Muscle layer of colon (tissue), 2 donors: Measurements from ENCODE around the gene GNB3.

Experiments
- H3K27ac ChIP-seq: one replicate; pipeline ENCODE4 v1.7.0; 2013; ENCODE audit warnings: low read depth, mild to moderate bottlenecking, low read length, moderate library complexity
- H3K27me3 ChIP-seq, 2 donors: one replicate each; pipeline ENCODE4 v1.7.0; 2013; ENCODE audit warnings: low read length in 2 of 2, mild to moderate bottlenecking in 2 of 2; ENCODE audit not compliant: insufficient read depth in 2 of 2, control insufficient read depth in 1 of 2
- H3K36me3 ChIP-seq: one replicate; pipeline ENCODE4 v1.7.0; 2013; ENCODE audit warnings: mild to moderate bottlenecking, low read length; ENCODE audit not compliant: insufficient read depth
- H3K4me1 ChIP-seq: one replicate; pipeline ENCODE4 v1.7.0; 2013; ENCODE audit warnings: mild to moderate bottlenecking, low read length; ENCODE audit not compliant: insufficient read depth
- H3K4me3 ChIP-seq, 2 donors: one replicate each; pipeline ENCODE4 v1.7.0; 2013; ENCODE audit warnings: low read length in 2 of 2, low read depth in 1 of 2, mild to moderate bottlenecking in 1 of 2, moderate library complexity in 1 of 2
- H3K9ac ChIP-seq: one replicate; pipeline ENCODE4 v1.7.0; 2013; ENCODE audit warnings: low read length
- H3K9me3 ChIP-seq: one replicate; pipeline ENCODE4 v1.7.0; 2013; ENCODE audit warnings: mild to moderate bottlenecking, low read length
- donor health status: abdominal sarcoma.
- donor health status: Adenocarcinoma of cecum.

The GNB3 gene

DNA sequence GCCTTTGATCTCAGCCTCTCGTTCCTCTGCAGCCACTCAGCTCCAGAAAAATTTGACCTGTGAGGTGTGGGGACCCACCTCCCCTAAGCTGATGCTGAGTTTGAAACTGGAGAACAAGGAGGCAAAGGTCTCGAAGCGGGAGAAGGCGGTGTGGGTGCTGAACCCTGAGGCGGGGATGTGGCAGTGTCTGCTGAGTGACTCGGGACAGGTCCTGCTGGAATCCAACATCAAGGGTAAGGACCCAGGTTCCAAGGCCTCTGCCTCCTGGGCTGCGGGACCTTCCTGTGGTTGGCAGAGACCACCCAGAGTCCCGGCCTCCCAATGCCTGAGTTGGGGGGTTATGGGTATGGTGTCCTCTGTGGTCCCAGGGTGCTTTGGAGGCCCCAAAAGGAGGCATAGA lies 23.6 kb upstream of the GNB3 start:
- Histone ChIP-seq H3K4me3 (no peak overlapping the region), H3K4me1 (peaks cover 9% of the 10 kb centered on the region), H3K9me3 (no peaks in the 10 kb centered on the region), H3K36me3 (no peaks in the 10 kb centered on the region), H3K27ac (no peak overlapping the region), H3K9ac (no peak overlapping the region), H3K27me3 (no peaks in the 10 kb centered on the region)

DNA sequence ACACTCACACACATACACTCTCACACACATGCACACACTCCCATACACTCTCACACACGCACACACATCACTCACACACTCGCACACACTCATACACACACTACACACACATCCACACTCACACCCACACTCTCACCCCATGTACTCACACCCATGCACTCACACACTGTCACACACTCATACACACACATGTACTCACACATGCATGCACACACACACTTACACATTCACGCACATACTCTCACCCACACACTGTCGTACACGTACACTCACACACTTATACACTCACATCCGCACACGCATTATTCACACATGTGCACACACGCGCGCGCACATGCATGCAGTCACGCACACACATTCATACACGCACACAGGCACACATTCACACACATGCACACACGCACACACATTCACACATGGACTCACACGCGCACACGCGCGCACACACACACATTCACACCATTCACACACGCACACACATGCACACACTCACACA lies 23.0 kb upstream of the GNB3 start:
- Histone ChIP-seq H3K9me3 (no peaks in the 10 kb centered on the region), H3K4me1 (peaks cover 12% of the 10 kb centered on the region), H3K9ac (no peak overlapping the region), H3K36me3 (no peaks in the 10 kb centered on the region), H3K27me3 (no peaks in the 10 kb centered on the region), H3K4me3 (no peak overlapping the region), H3K27ac (no peak overlapping the region)

GRCh38 chr12:6818222-6818621 lies 22.5 kb upstream of the GNB3 start:
- Histone ChIP-seq H3K36me3 (no peaks in the 10 kb centered on the region), H3K9me3 (no peaks in the 10 kb centered on the region), H3K27me3 (no peaks in the 10 kb centered on the region), H3K27ac (no peak overlapping the region), H3K9ac (no peak overlapping the region), H3K4me3 (no peak overlapping the region), H3K4me1 (peaks cover 12% of the 10 kb centered on the region)

GRCh38 chr12:6818645-6819044 lies 22.1 kb upstream of the GNB3 start:
- Histone ChIP-seq H3K9me3 (no peaks in the 10 kb centered on the region), H3K4me1 (peaks cover 12% of the 10 kb centered on the region), H3K9ac (no peak overlapping the region), H3K4me3 (no peak overlapping the region), H3K36me3 (no peaks in the 10 kb centered on the region), H3K27me3 (no peaks in the 10 kb centered on the region), H3K27ac (no peak overlapping the region)

GRCh38 chr12:6819106-6820030 lies 21.4 kb upstream of the GNB3 start:
- no peak overlapping the region for H3K27ac ChIP-seq
- peaks cover 12% of the 10 kb centered on the region for H3K4me1 ChIP-seq
- no peaks in the 10 kb centered on the region for H3K9me3 ChIP-seq
- H3K4me3 ChIP-seq: no peak overlapping the region
- H3K9ac ChIP-seq: no peak overlapping the region
- no peaks in the 10 kb centered on the region for H3K36me3 ChIP-seq
- H3K27me3 ChIP-seq: no peaks in the 10 kb centered on the region

DNA sequence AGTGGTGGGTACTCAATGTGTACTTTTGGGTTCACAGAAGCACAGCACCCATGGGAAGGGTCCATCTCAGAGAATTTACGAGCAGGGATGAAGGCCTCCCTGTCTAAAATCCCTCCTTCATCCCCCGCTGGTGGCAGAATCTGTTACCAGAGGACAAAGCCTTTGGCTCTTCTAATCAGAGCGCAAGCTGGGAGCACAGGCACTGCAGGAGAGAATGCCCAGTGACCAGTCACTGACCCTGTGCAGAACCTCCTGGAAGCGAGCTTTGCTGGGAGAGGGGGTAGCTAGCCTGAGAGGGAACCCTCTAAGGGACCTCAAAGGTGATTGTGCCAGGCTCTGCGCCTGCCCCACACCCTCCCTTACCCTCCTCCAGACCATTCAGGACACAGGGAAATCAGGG lies 20.6 kb upstream of the GNB3 start:
- no peak overlapping the region for H3K27ac ChIP-seq
- no peaks in the 10 kb centered on the region for H3K27me3 ChIP-seq
- no peak overlapping the region for H3K9ac ChIP-seq
- peaks cover 17% of the 10 kb centered on the region for H3K4me1 ChIP-seq
- no peak overlapping the region for H3K4me3 ChIP-seq
- H3K9me3 ChIP-seq: no peaks in the 10 kb centered on the region
- H3K36me3 ChIP-seq: no peaks in the 10 kb centered on the region

GRCh38 chr12:6821591-6822425 lies 18.9 kb upstream of the GNB3 start, which contains the start of gene GPR162:
TSS of gene GPR162 (plus strand) at chr12:6821821. CDS start at chr12:6823899, 2,078 bp downstream.
- Histone ChIP-seq H3K36me3 (no peaks in the 10 kb centered on the region), H3K9ac (peak within 1 kb of the TSS; percentile 37), H3K27me3 (no peaks in the 10 kb centered on the region), H3K4me1 (peaks cover 26% of the 10 kb centered on the region), H3K9me3 (no peaks in the 10 kb centered on the region), H3K27ac (peak within 1 kb of the TSS; percentile 54), H3K4me3 (peak within 1 kb of the TSS; percentile 39 to 58)

GRCh38 chr12:6822426-6823135 lies 18.1 kb upstream of the GNB3 start:
- Histone ChIP-seq H3K9ac (peak overlapping the region; percentile 37), H3K27ac (no peak overlapping the region), H3K27me3 (no peaks in the 10 kb centered on the region), H3K4me1 (peaks cover 33% of the 10 kb centered on the region), H3K9me3 (no peaks in the 10 kb centered on the region), H3K4me3 (peak overlapping the region; percentile 39 to 58), H3K36me3 (no peaks in the 10 kb centered on the region)

- Histone ChIP-seq H3K4me1 (peaks cover 34% of the 10 kb centered on the region), H3K27me3 (no peaks in the 10 kb centered on the region), H3K9ac (no peak overlapping the region), H3K27ac (no peak overlapping the region), H3K4me3 (no peak overlapping the region), H3K36me3 (no peaks in the 10 kb centered on the region), H3K9me3 (no peaks in the 10 kb centered on the region)
Observed at GRCh38 chr12:6823182-6824084, 17.3 kb upstream of the GNB3 start.

- no peaks in the 10 kb centered on the region for H3K27me3 ChIP-seq
Observed at GRCh38 chr12:6824085-6824775, 16.5 kb upstream of the GNB3 start.

More at GRCh38 chr12:6824085-6824775, 16.5 kb upstream of the GNB3 start:
- Histone ChIP-seq H3K9ac (no peak overlapping the region), H3K4me3 (no peak overlapping the region), H3K4me1 (peaks cover 34% of the 10 kb centered on the region), H3K36me3 (no peaks in the 10 kb centered on the region), H3K27ac (no peak overlapping the region), H3K9me3 (no peaks in the 10 kb centered on the region)
